Stimulated activated CD8-positive, alpha-beta memory T cell treated with anti-CD3 and anti-CD28 coated beads, Interleukin-7, amount 100 ng/mL, for 24 hours (primary cell): ENCODE data around the gene CCDC102B.

ENCODE experiments used
- DNase-seq: peaks from one replicate; pipeline ENCODE4 v3.0.0-alpha.2; 2020; ENCODE audit warnings: low read depth

Gene CCDC102B

DNA sequence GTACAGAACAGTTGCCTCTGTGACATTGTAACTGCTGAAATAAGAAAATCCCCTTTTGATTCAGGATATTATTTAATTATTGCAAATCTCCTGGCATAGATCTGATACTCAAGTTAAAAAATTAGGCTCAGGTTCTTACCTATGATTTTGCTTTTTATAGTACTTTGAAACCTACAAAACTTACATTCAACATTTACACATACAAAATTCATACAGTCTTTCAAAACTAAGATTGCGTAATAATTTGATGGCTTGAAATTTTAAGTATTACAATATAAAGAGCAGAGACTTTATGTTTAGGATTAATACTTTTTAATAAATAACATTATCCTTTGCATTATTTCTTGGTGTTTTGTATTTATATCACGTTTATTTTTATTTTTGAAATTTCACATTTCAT is 291.1 kb downstream of the CCDC102B start:
- no peak for DNase-seq

DNA sequence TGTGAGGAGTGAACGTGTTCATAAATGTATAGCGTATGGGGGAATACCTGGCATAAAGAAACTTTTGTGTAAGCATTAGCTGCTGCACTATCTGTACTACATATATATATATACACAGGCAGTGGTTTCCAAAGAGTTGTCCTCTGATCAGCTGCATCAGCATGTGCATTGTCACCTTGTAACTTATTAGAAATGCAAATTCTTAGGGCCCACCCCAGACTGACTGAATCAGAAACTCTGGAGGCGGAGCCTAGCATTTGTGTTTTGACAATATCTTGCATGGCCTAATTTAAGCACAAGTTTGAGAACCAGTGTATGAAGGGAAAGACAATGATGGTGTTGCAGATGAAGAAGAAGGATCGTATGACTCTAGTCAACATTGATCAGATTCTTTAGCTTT is 299.5 kb downstream of the CCDC102B start:
- DNase-seq = no peak

DNA sequence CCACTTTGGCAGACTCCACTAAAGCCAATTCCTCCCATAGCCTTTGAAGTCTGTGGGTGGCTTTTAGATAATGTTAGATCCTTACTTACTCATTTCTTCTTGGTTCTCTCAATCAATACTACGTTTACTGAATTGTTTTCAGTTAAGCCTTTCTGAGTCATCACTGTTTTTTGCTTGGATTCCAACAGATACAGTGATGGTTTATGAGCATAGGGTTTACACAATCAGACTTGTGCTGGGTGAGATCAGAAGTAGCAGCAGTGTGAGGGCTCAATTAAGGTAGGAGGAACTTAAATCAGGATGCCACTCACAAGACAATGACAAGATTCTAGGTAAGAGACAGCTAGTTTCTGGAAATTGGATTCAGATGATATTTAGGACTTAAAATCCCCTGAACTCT is 305.1 kb downstream of the CCDC102B start:
- no peak for DNase-seq
